Endothelial cell (in vitro differentiated cells): ENCODE results near the gene TXNDC15. TPM values are rescaled to one million over a fixed set of nuclear protein-coding genes. Genes with fewer than 3 reads are reported as not detected.

Experiments used
- DNase-seq: peaks from one replicate; pipeline ENCODE4 v3.0.0; 2021; ENCODE audit warnings: low spot score
- H3K27ac Mint-ChIP-seq: one replicate; pipeline ENCODE4 v1.8.0; 2021; ENCODE audit warnings: mixed read lengths, inconsistent platforms; ENCODE audit not compliant: unreplicated experiment
- H3K27me3 Mint-ChIP-seq: one replicate; pipeline ENCODE4 v1.8.0; 2021; ENCODE audit warnings: mild to moderate bottlenecking, moderate library complexity, mixed read lengths, inconsistent platforms; ENCODE audit not compliant: unreplicated experiment
- H3K36me3 Mint-ChIP-seq: one replicate; pipeline ENCODE4 v1.8.0; 2021; ENCODE audit warnings: mild to moderate bottlenecking, low read depth, mixed read lengths, inconsistent platforms; ENCODE audit not compliant: unreplicated experiment
- H3K4me1 Mint-ChIP-seq: one replicate; pipeline ENCODE4 v1.8.0; 2021; ENCODE audit warnings: mild to moderate bottlenecking, mixed read lengths, inconsistent platforms; ENCODE audit not compliant: unreplicated experiment
- H3K4me3 Mint-ChIP-seq: one replicate; pipeline ENCODE4 v1.8.0; 2021; ENCODE audit warnings: mild to moderate bottlenecking, mixed read lengths, inconsistent platforms; ENCODE audit not compliant: unreplicated experiment
- H3K9me3 Mint-ChIP-seq: one replicate; pipeline ENCODE4 v1.8.0; 2021; ENCODE audit warnings: mixed read lengths, inconsistent platforms; ENCODE audit not compliant: unreplicated experiment
- CTCF ChIP-seq: fragments of 200-600 bp; sonication (generic); IDR thresholded peaks from one replicate; pipeline ENCODE4 v1.5.0; 2021; ENCODE audit warnings: antibody characterized with exemption; ENCODE audit not compliant: unreplicated experiment
- total RNA-seq: library from RNA; stranded (reverse); fragmentation: NEBNext Ultra II Directional; extraction: Animal tissue kit (Norgen Biotek cat#: 25700); gene quantifications from one replicate; pipeline ENCODE4 v1.2.1, GENCODE V29; 2021; ENCODE audit not compliant: unreplicated experiment

TXNDC15 gene
- total RNA-seq, 1 donor from 2014 or later = 40.5 TPM

GRCh38 chr5:134857401-134857800 is 16.8 kb upstream of the TXNDC15 start:
- Mint-ChIP-seq H3K36me3 (peaks cover 11% of the 10 kb centered on the region), H3K27me3 (no peaks in the 10 kb centered on the region), H3K4me1 (no peaks in the 10 kb centered on the region), H3K9me3 (no peaks in the 10 kb centered on the region), H3K27ac (no peak overlapping the region), H3K4me3 (no peak overlapping the region)
- no peak for TF ChIP-seq CTCF
- no peak for DNase-seq

GRCh38 chr5:134864707-134865106 is 9.5 kb upstream of the TXNDC15 start:
- Mint-ChIP-seq H3K27ac (no peak overlapping the region), H3K27me3 (no peaks in the 10 kb centered on the region), H3K4me1 (no peaks in the 10 kb centered on the region), H3K9me3 (no peaks in the 10 kb centered on the region), H3K4me3 (no peak overlapping the region), H3K36me3 (peaks cover 12% of the 10 kb centered on the region)
- DNase-seq = no peak
- no peak for TF ChIP-seq CTCF

GRCh38 chr5:134873494-134873893 is 677 bp upstream of the TXNDC15 start:
- H3K27ac Mint-ChIP-seq = no peak overlapping the region
- DNase-seq = no peak
- no peaks in the 10 kb centered on the region for H3K9me3 Mint-ChIP-seq
- H3K36me3 Mint-ChIP-seq = no peaks in the 10 kb centered on the region
- peaks cover 2% of the 10 kb centered on the region for H3K27me3 Mint-ChIP-seq
- H3K4me3 Mint-ChIP-seq = no peak overlapping the region
- peaks cover 10% of the 10 kb centered on the region for H3K4me1 Mint-ChIP-seq
- no peak for TF ChIP-seq CTCF

GRCh38 chr5:134874831-134875655 is 872 bp downstream of the TXNDC15 start:
- Mint-ChIP-seq H3K4me3 (peak overlapping the region; percentile 93), H3K4me1 (peaks cover 14% of the 10 kb centered on the region), H3K9me3 (no peaks in the 10 kb centered on the region), H3K36me3 (peaks cover 3% of the 10 kb centered on the region), H3K27me3 (peaks cover 2% of the 10 kb centered on the region), H3K27ac (no peak overlapping the region)
- DNase-seq = peak; percentile 12
- TF ChIP-seq CTCF = no peak

- no peak for DNase-seq
- peak overlapping the region; percentile 7 for H3K4me3 Mint-ChIP-seq
- no peaks in the 10 kb centered on the region for H3K27me3 Mint-ChIP-seq
- no peaks in the 10 kb centered on the region for H3K9me3 Mint-ChIP-seq
- peaks cover 14% of the 10 kb centered on the region for H3K4me1 Mint-ChIP-seq
- no peak for TF ChIP-seq CTCF
- peaks cover 5% of the 10 kb centered on the region for H3K36me3 Mint-ChIP-seq
- H3K27ac Mint-ChIP-seq = no peak overlapping the region
Observed at GRCh38 chr5:134877159-134877558, 3.0 kb downstream of the TXNDC15 start.
